Activated B cell treated with CpG ODN at 0.5 μM for 24 hours (primary cell): ENCODE data around the gene TYMP. TPM values are rescaled to one million over a fixed set of nuclear protein-coding genes. Genes with fewer than 3 reads are reported as not detected.
A peak's percentile ranks its signal among the peaks of the same experiment; 100 is the strongest.

ENCODE experiments used
- ATAC-seq: fragments of 200-7000 bp; cut with Tn5 transposase; one replicate; pipeline ENCODE4 v1.10.0; 2021; ENCODE audit warnings: low read depth, mild to moderate bottlenecking, moderate library complexity
- CTCF ChIA-PET: fragments of 350-600 bp; sonication (Branson Sonifier 250); formaldehyde crosslinking; loops from one replicate; lab custom pipeline; 2021; ENCODE audit warnings: antibody characterized with exemption; lab: Charles Lee
- POLR2A ChIA-PET: fragments of 350-600 bp; sonication (Branson Sonifier 250); formaldehyde crosslinking; loops from one replicate; lab custom pipeline; 2021; ENCODE audit warnings: antibody characterized with exemption; lab: Charles Lee
- DNase-seq: peaks from one replicate; pipeline ENCODE4 v3.0.0; 2022
- H3K27ac Mint-ChIP-seq: one replicate; pipeline ENCODE4 v1.8.0; 2020; ENCODE audit warnings: mixed read lengths
- H3K27me3 Mint-ChIP-seq: one replicate; pipeline ENCODE4 v1.8.0; 2021; ENCODE audit warnings: mixed read lengths
- H3K36me3 Mint-ChIP-seq: one replicate; pipeline ENCODE4 v1.8.0; 2021; ENCODE audit warnings: low read depth, mixed read lengths
- H3K4me1 Mint-ChIP-seq: one replicate; pipeline ENCODE4 v1.8.0; 2021; ENCODE audit warnings: mixed read lengths
- H3K4me3 Mint-ChIP-seq: one replicate; pipeline ENCODE4 v1.8.0; 2020; ENCODE audit warnings: mild to moderate bottlenecking, mixed read lengths
- H3K9me3 Mint-ChIP-seq: one replicate; pipeline ENCODE4 v1.8.0; 2020; ENCODE audit warnings: mixed read lengths
- CTCF ChIP-seq: fragments of 200-600 bp; IDR thresholded peaks from one replicate; pipeline ENCODE4 v1.8.0; 2022; ENCODE audit warnings: antibody characterized with exemption, mild to moderate bottlenecking
- intact Hi-C: fragments of 100-400 bp; cut with micrococcal nuclease; formaldehyde crosslinking; loops from one replicate; pipeline ENCODE4 v1.15.1; 2024
- total RNA-seq: library from RNA; stranded (reverse); gene quantifications from 2 replicates; pipeline ENCODE4 v1.2.3, GENCODE V29; 2022

TYMP gene
- total RNA-seq, 1 donor from 2014 or later = 92.9 TPM

GRCh38 chr22:50487290-50488005, 42.4 kb downstream of the TYMP start:
- intact Hi-C loops = no loop called here
- DNase-seq (no peak), ATAC-seq (no peak)
- Mint-ChIP-seq H3K27ac (no peak overlapping the region), H3K9me3 (no peaks in the 10 kb centered on the region), H3K4me3 (no peak overlapping the region), H3K36me3 (no peaks in the 10 kb centered on the region), H3K27me3 (no peaks in the 10 kb centered on the region), H3K4me1 (peaks cover 14% of the 10 kb centered on the region)
- CTCF ChIA-PET = no interaction called here
- TF ChIP-seq CTCF = no peak
- POLR2A ChIA-PET = interaction anchor here (1.6 kb wide), 1 partner anchor 10 kb away, joined by 3 read pairs; no protein-coding TSS in a partner anchor

GRCh38 chr22:50486561-50487289, 43.1 kb downstream of the TYMP start, which contains the start of gene MIOX:
TSS of gene MIOX (plus strand) at chr22:50486859. CDS start at chr22:50486898, 39 bp downstream.
- ATAC-seq (no peak), DNase-seq (no peak)
- POLR2A ChIA-PET = interaction anchor here (1.6 kb wide), 1 partner anchor 11 kb away, joined by 3 read pairs; no protein-coding TSS in a partner anchor
- no peaks in the 10 kb centered on the region for H3K36me3 Mint-ChIP-seq
- H3K9me3 Mint-ChIP-seq = no peaks in the 10 kb centered on the region
- no peak within 1 kb of the TSS for H3K4me3 Mint-ChIP-seq
- H3K4me1 Mint-ChIP-seq = peaks cover 14% of the 10 kb centered on the region
- no peaks in the 10 kb centered on the region for H3K27me3 Mint-ChIP-seq
- intact Hi-C loops = no loop called here
- CTCF ChIA-PET = no interaction called here
- H3K27ac Mint-ChIP-seq = no peak within 1 kb of the TSS
- no peak for TF ChIP-seq CTCF

- no peak for ATAC-seq
- no peaks in the 10 kb centered on the region for H3K36me3 Mint-ChIP-seq
- H3K27me3 Mint-ChIP-seq = no peaks in the 10 kb centered on the region
- TF ChIP-seq CTCF = no peak
- intact Hi-C loops = no loop called here
- ChIA-PET POLR2A (interaction anchor here (1.2 to 1.5 kb wide), 2 partner anchors 13 to 17 kb away, joined by 3 to 5 read pairs; no protein-coding TSS in a partner anchor), CTCF (no interaction called here)
- H3K27ac Mint-ChIP-seq = no peak overlapping the region
- peaks cover 8% of the 10 kb centered on the region for H3K4me1 Mint-ChIP-seq
- no peak for DNase-seq
- no peaks in the 10 kb centered on the region for H3K9me3 Mint-ChIP-seq
- H3K4me3 Mint-ChIP-seq = no peak overlapping the region
Observed at GRCh38 chr22:50485221-50486131, 44.3 kb downstream of the TYMP start.

- ATAC-seq (peak; percentile 14), DNase-seq (no peak)
- no peaks in the 10 kb centered on the region for H3K36me3 Mint-ChIP-seq
- intact Hi-C loops = no loop called here
- H3K27ac Mint-ChIP-seq = no peak overlapping the region
- CTCF ChIA-PET = no interaction called here
- no peaks in the 10 kb centered on the region for H3K27me3 Mint-ChIP-seq
- no peaks in the 10 kb centered on the region for H3K9me3 Mint-ChIP-seq
- no peak for TF ChIP-seq CTCF
- POLR2A ChIA-PET = interaction anchor here (1.2 to 1.5 kb wide), 2 partner anchors 14 to 16 kb away, joined by 3 to 5 read pairs; no protein-coding TSS in a partner anchor
- peaks cover 11% of the 10 kb centered on the region for H3K4me1 Mint-ChIP-seq
- H3K4me3 Mint-ChIP-seq = no peak overlapping the region
Observed at GRCh38 chr22:50483977-50484853, 45.6 kb downstream of the TYMP start.
